ENCODE results near the gene SETD1A.
"Not testable (repeated sequence)": the region's sequence is repeated elsewhere in the genome, so short reads cannot be mapped to it uniquely, and the experiment has no call there.

- TF ChIP-seq CTCF (conservative IDR thresholded peaks at IDR 0.05 in 1 of 2, IDR thresholded peaks at IDR 0.05 in 1 of 2; ENCODE audit: extremely low read depth in 1 of 2, insufficient read depth in 1 of 2, low read depth in 1 of 2, low read length in 2 of 2); EZH2 (IDR thresholded peaks at IDR 0.05; ENCODE audit: borderline replicate concordance, low read length): not testable (repeated sequence)
These were observed 18.0 kb upstream of the SETD1A start for GRCh38 chr16:30939571-30939970.

Data from mammary epithelial cell (primary cell).